Natural killer cell (primary cell): ENCODE measurements around the gene NPDC1. TPM values are rescaled to one million over a fixed set of nuclear protein-coding genes. Genes with fewer than 3 reads are reported as not detected.
"Not testable (repeated sequence)": the region's sequence is repeated elsewhere in the genome, so short reads cannot be mapped to it uniquely, and the experiment has no call there.

Experiments used
- ATAC-seq, 3 donors: fragments of 150-1000 bp in 2 of 3; fragments of 200-7000 bp in 1 of 3; cut with Tn5 transposase; 1 replicate in 1 of 3; 2 replicates in 2 of 3; pipeline ENCODE4 v1.10.0; 2021; ENCODE audit warnings: mild to moderate bottlenecking in 2 of 3, moderate library complexity in 2 of 3
- DNase-seq, 2 donors: peaks; one replicate each; pipeline versions ENCODE4 v3.0.0 to v3.0.0-alpha.2; 2013 to 2021; ENCODE audit warnings: mixed read lengths in 1 of 2
- H3K27ac ChIP-seq: one replicate; pipeline ENCODE4 v1.5.1; 2013; ENCODE audit warnings: mild to moderate bottlenecking, low read length
- H3K27me3 ChIP-seq: one replicate; pipeline ENCODE4 v1.6.1; 2013; ENCODE audit warnings: low read length; ENCODE audit not compliant: control insufficient read depth, insufficient read depth
- H3K36me3 ChIP-seq: one replicate; pipeline ENCODE4 v1.6.1; 2013; ENCODE audit warnings: low read length; ENCODE audit not compliant: control insufficient read depth, insufficient read depth
- H3K4me1 ChIP-seq: one replicate; pipeline ENCODE4 v1.6.1; 2013; ENCODE audit warnings: low read length; ENCODE audit not compliant: control insufficient read depth, insufficient read depth
- H3K4me3 ChIP-seq: one replicate; pipeline ENCODE4 v1.5.1; 2013; ENCODE audit warnings: low read length
- H3K9me3 ChIP-seq: one replicate; pipeline ENCODE4 v1.6.1; 2013; ENCODE audit warnings: low read length; ENCODE audit not compliant: control insufficient read depth, insufficient read depth
- H3K27ac Mint-ChIP-seq, 2 donors: one replicate each; pipeline ENCODE4 v1.8.0; 2022; ENCODE audit warnings: mild to moderate bottlenecking in 2 of 2, mixed read lengths in 2 of 2, moderate library complexity in 1 of 2
- H3K27me3 Mint-ChIP-seq, 2 donors: one replicate each; pipeline ENCODE4 v1.8.0; 2022; ENCODE audit warnings: low read depth in 2 of 2, mixed read lengths in 2 of 2
- H3K36me3 Mint-ChIP-seq: one replicate; pipeline ENCODE4 v1.8.0; 2022; ENCODE audit warnings: mixed read lengths
- H3K4me1 Mint-ChIP-seq, 2 donors: one replicate each; pipeline ENCODE4 v1.8.0; 2022; ENCODE audit warnings: mixed read lengths in 2 of 2
- H3K4me3 Mint-ChIP-seq: one replicate; pipeline ENCODE4 v1.8.0; 2022; ENCODE audit warnings: mild to moderate bottlenecking, moderate library complexity, mixed read lengths
- H3K9me3 Mint-ChIP-seq, 2 donors: one replicate each; pipeline ENCODE4 v1.8.0; 2022; ENCODE audit warnings: mixed read lengths in 2 of 2
- CTCF ChIP-seq: fragments of 200-600 bp; IDR thresholded peaks from one replicate; pipeline ENCODE4 v1.8.0; 2022; ENCODE audit warnings: antibody characterized with exemption
- WGBS: methylation state at CpG from one replicate; pipeline ENCODE4 v1.1.7; 2013; ENCODE audit warnings: missing lambda C conversion rate; ENCODE audit not compliant: insufficient coverage; 5-methylcytosine and 5-hydroxymethylcytosine counted together
- intact Hi-C: fragments of 100-400 bp; cut with micrococcal nuclease; formaldehyde crosslinking; loops from one replicate; pipeline ENCODE4 v1.14.2; 2022
- total RNA-seq, 4 donors: library from RNA; stranded (reverse); fragments of 120-200 nt in 1 of 4; gene quantifications; one replicate each; pipeline versions ENCODE4 v1.2.3 to v1.2.4, GENCODE V29; 2013 to 2022

NPDC1 gene
- total RNA-seq, 3 donors from 2014 or later (not counting 1 experiment from before 2014, with no cell fraction given) = 0.87 to 5.6 (median 3.4) TPM

- peaks cover 14% of the 10 kb centered on the region for H3K4me1 ChIP-seq
- no peaks in the 10 kb centered on the region for H3K27me3 ChIP-seq
- no peaks in the 10 kb centered on the region for H3K9me3 Mint-ChIP-seq
- peak; percentile 90 for TF ChIP-seq CTCF
- intact Hi-C loops = no loop called here
- peak; percentile 55 to 76 for DNase-seq
- 60% methylated on average over 55 of the region's 55 CpGs for WGBS
- peaks cover 8 to 10% of the 10 kb centered on the region in 2 donors for H3K4me1 Mint-ChIP-seq
- H3K4me3 ChIP-seq = no peak overlapping the region
- H3K9me3 ChIP-seq = no peaks in the 10 kb centered on the region
- no peaks in the 10 kb centered on the region for H3K36me3 Mint-ChIP-seq
- no peak overlapping the region for H3K27ac Mint-ChIP-seq
- no peak overlapping the region for H3K27ac ChIP-seq
- peak; percentile 45 to 59 (median 51) for ATAC-seq
- no peaks in the 10 kb centered on the region for H3K36me3 ChIP-seq
- H3K4me3 Mint-ChIP-seq = no peak overlapping the region
- H3K27me3 Mint-ChIP-seq = no peaks in the 10 kb centered on the region
These were observed 18.3 kb upstream of the NPDC1 start for GRCh38 chr9:137064027-137064879.

- ATAC-seq = no peak
- WGBS = 90% methylated on average over 26 of the region's 26 CpGs
- intact Hi-C loops = no loop called here
These were observed 17.5 kb upstream of the NPDC1 start for GRCh38 chr9:137063311-137064026.

DNA sequence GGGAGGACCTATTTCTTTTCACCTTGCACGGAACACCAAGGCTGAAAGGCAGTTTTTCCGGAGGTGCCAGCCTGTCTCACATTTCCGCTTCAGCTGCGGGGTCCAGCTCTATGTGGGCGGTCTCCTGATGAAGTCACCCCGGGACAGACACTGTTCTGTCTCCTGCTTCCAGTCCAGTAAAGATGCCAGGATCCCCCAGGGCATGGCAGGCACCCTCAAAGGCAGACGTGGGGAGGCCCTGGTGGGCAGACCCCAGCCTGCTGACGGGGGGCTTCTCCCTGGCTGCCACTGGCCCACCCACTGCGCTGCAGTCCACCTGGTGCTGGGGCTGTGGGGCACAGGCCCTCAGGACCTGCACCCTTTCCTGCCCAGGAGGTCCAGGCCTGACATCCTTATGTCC, 16.8 kb upstream of the NPDC1 start:
- whole genome bisulfite sequencing = 98% methylated on average over 6 of the region's 9 CpGs
- H3K27ac ChIP-seq, H3K9me3 Mint-ChIP-seq, H3K27me3 ChIP-seq, DNase-seq, intact Hi-C loops, ATAC-seq, H3K9me3 ChIP-seq, H3K4me3 Mint-ChIP-seq, H3K27me3 Mint-ChIP-seq, H3K4me1 Mint-ChIP-seq, H3K27ac Mint-ChIP-seq, H3K4me3 ChIP-seq, H3K4me1 ChIP-seq, H3K36me3 ChIP-seq, H3K36me3 Mint-ChIP-seq: not testable (repeated sequence)

More at GRCh38 chr9:137063311-137064026, 17.5 kb upstream of the NPDC1 start:
- Mint-ChIP-seq H3K9me3 (no peaks in the 10 kb centered on the region), H3K4me3 (no peak overlapping the region), H3K36me3 (no peaks in the 10 kb centered on the region), H3K4me1 (peaks cover 8 to 10% of the 10 kb centered on the region in 2 donors), H3K27ac (no peak overlapping the region), H3K27me3 (no peaks in the 10 kb centered on the region)
- no peak overlapping the region for H3K27ac ChIP-seq
- DNase-seq = no peak
- H3K9me3 ChIP-seq = no peaks in the 10 kb centered on the region
- peaks cover 12% of the 10 kb centered on the region for H3K4me1 ChIP-seq
- H3K4me3 ChIP-seq = no peak overlapping the region
- no peaks in the 10 kb centered on the region for H3K27me3 ChIP-seq
- H3K36me3 ChIP-seq = no peaks in the 10 kb centered on the region
- TF ChIP-seq CTCF = no peak

GRCh38 chr9:137062384-137062783, 16.4 kb upstream of the NPDC1 start:
- TF ChIP-seq CTCF = no peak
- 91% methylated on average over 15 of the region's 15 CpGs for WGBS
- Histone ChIP-seq H3K4me1 (peaks cover 7% of the 10 kb centered on the region), H3K27ac (no peak overlapping the region), H3K9me3 (no peaks in the 10 kb centered on the region), H3K36me3 (no peaks in the 10 kb centered on the region), H3K4me3 (no peak overlapping the region), H3K27me3 (no peaks in the 10 kb centered on the region)
- DNase-seq = no peak
- H3K4me1 Mint-ChIP-seq = peaks cover 4 to 5% of the 10 kb centered on the region in 2 donors
- no peak overlapping the region for H3K27ac Mint-ChIP-seq
- H3K36me3 Mint-ChIP-seq = no peaks in the 10 kb centered on the region
- ATAC-seq = no peak
- intact Hi-C loops = no loop called here
- H3K4me3 Mint-ChIP-seq = no peak overlapping the region
- no peaks in the 10 kb centered on the region for H3K27me3 Mint-ChIP-seq
- no peaks in the 10 kb centered on the region for H3K9me3 Mint-ChIP-seq
